CD4-positive, alpha-beta T cell treated with Interleukin-2 at 100 ng/mL for 4 hours (primary cell): ENCODE data around the gene DPH5.
"Not testable (repeated sequence)": the region's sequence is repeated elsewhere in the genome, so short reads cannot be mapped to it uniquely, and the experiment has no call there.

Source experiments
- DNase-seq: peaks from one replicate; pipeline ENCODE4 v3.0.0-alpha.2; 2020; ENCODE audit warnings: low spot score

DPH5 gene

GRCh38 chr1:100982793-100983192 is 42.8 kb downstream of the DPH5 start:
- DNase-seq = no peak

GRCh38 chr1:100979631-100980030 is 46.0 kb downstream of the DPH5 start:
- no peak for DNase-seq

GRCh38 chr1:100976936-100977335 is 48.6 kb downstream of the DPH5 start:
- no peak for DNase-seq

- no peak for DNase-seq
Observed at GRCh38 chr1:100972185-100972584, 53.4 kb downstream of the DPH5 start.

- no peak for DNase-seq
Observed at GRCh38 chr1:100971021-100971420, 54.6 kb downstream of the DPH5 start.

GRCh38 chr1:100969327-100969726 is 56.3 kb downstream of the DPH5 start:
- DNase-seq = no peak

GRCh38 chr1:100968621-100969020 is 57.0 kb downstream of the DPH5 start:
- DNase-seq = no peak

- DNase-seq = no peak
Observed at GRCh38 chr1:100960098-100960497, 65.5 kb downstream of the DPH5 start.

- no peak for DNase-seq
Observed at GRCh38 chr1:100959502-100960060, 66.0 kb downstream of the DPH5 start.

GRCh38 chr1:100955322-100955721 is 70.3 kb downstream of the DPH5 start:
- no peak for DNase-seq

- DNase-seq = no peak
Observed at GRCh38 chr1:100953960-100954730, 71.4 kb downstream of the DPH5 start.

GRCh38 chr1:100952970-100953369 is 72.6 kb downstream of the DPH5 start:
- DNase-seq = not testable (repeated sequence)

- no peak for DNase-seq
Observed at GRCh38 chr1:100952104-100952745, 73.4 kb downstream of the DPH5 start.

- DNase-seq = no peak
Observed at GRCh38 chr1:100950781-100951180, 74.8 kb downstream of the DPH5 start.

- DNase-seq = no peak
Observed at GRCh38 chr1:100950337-100950736, 75.2 kb downstream of the DPH5 start.

GRCh38 chr1:100949515-100950158 is 75.9 kb downstream of the DPH5 start:
- DNase-seq = peak; percentile 84

GRCh38 chr1:100948721-100949405 is 76.7 kb downstream of the DPH5 start:
- DNase-seq = not testable (repeated sequence)

- not testable (repeated sequence) for DNase-seq
Observed at GRCh38 chr1:100947816-100948215, 77.8 kb downstream of the DPH5 start.

- not testable (repeated sequence) for DNase-seq
Observed at GRCh38 chr1:100946064-100946463, 79.5 kb downstream of the DPH5 start.

- DNase-seq = no peak
Observed at GRCh38 chr1:100943533-100943932, 82.1 kb downstream of the DPH5 start.

- no peak for DNase-seq
Observed at GRCh38 chr1:100942304-100943046, 83.1 kb downstream of the DPH5 start.
